Measurements from ENCODE around the gene PPIG. TPM values are rescaled to one million over a fixed set of nuclear protein-coding genes. Genes with fewer than 3 reads are reported as not detected.

The PPIG gene
- total RNA-seq, 1 donor from 2014 or later: 24.7 TPM

DNA sequence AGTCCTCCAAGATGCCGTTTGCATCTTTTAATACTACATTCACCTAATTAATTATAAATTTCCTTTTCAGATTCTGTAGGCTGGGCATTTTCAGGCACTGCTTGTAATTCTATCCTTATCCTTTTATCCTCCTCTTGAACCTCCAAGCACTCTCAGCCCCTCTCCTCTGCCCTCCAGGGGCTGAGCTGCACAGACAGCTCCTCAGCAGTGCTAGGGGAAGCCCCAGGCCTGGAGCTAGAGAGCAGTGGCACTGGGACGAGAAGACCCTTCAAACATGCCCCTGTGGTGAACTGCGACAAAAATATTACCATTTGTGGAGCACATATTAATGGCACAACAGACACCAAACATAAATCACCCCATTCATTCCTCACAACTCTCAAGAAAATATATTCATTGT is 77.1 kb downstream of the PPIG start:
- TF ChIP-seq, protein P1, sequence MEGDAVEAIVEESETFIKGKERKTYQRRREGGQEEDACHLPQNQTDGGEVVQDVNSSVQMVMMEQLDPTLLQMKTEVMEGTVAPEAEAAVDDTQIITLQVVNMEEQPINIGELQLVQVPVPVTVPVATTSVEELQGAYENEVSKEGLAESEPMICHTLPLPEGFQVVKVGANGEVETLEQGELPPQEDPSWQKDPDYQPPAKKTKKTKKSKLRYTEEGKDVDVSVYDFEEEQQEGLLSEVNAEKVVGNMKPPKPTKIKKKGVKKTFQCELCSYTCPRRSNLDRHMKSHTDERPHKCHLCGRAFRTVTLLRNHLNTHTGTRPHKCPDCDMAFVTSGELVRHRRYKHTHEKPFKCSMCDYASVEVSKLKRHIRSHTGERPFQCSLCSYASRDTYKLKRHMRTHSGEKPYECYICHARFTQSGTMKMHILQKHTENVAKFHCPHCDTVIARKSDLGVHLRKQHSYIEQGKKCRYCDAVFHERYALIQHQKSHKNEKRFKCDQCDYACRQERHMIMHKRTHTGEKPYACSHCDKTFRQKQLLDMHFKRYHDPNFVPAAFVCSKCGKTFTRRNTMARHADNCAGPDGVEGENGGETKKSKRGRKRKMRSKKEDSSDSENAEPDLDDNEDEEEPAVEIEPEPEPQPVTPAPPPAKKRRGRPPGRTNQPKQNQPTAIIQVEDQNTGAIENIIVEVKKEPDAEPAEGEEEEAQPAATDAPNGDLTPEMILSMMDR (IDR thresholded peaks at IDR 0.05; ENCODE audit: insufficient read depth, low read length, poor library complexity, severe bottlenecking): no peak
- no peaks in the 10 kb centered on the region for H3K36me3 ChIP-seq (ENCODE audit: control insufficient read depth, insufficient read depth, low read length)
- no peak for DNase-seq (ENCODE audit: low read depth)
- no peak overlapping the region for H3K4me3 ChIP-seq (ENCODE audit: low read depth, low read length)
- H3K27me3 ChIP-seq (ENCODE audit: control insufficient read depth, insufficient read depth, low read length): no peaks in the 10 kb centered on the region

GRCh38 chr2:169662744-169663143 is 78.6 kb downstream of the PPIG start:
- H3K36me3 ChIP-seq (ENCODE audit: control insufficient read depth, insufficient read depth, low read length): no peaks in the 10 kb centered on the region
- TF ChIP-seq, protein P1 (IDR thresholded peaks at IDR 0.05; ENCODE audit: insufficient read depth, low read length, poor library complexity, severe bottlenecking): no peak

GRCh38 chr2:169663247-169663646 is 79.1 kb downstream of the PPIG start:
- TF ChIP-seq, protein P1 (IDR thresholded peaks at IDR 0.05; ENCODE audit: insufficient read depth, low read length, poor library complexity, severe bottlenecking): no peak
- Histone ChIP-seq H3K36me3 (ENCODE audit: control insufficient read depth, insufficient read depth, low read length) (no peaks in the 10 kb centered on the region), H3K27me3 (ENCODE audit: control insufficient read depth, insufficient read depth, low read length) (no peaks in the 10 kb centered on the region), H3K4me3 (ENCODE audit: low read depth, low read length) (no peak overlapping the region)
- DNase-seq (ENCODE audit: low read depth): no peak

More at GRCh38 chr2:169662744-169663143, 78.6 kb downstream of the PPIG start:
- Histone ChIP-seq H3K4me3 (ENCODE audit: low read depth, low read length) (no peak overlapping the region), H3K27me3 (ENCODE audit: control insufficient read depth, insufficient read depth, low read length) (no peaks in the 10 kb centered on the region)
- DNase-seq (ENCODE audit: low read depth): no peak

- Histone ChIP-seq H3K36me3 (ENCODE audit: control insufficient read depth, insufficient read depth, low read length) (no peaks in the 10 kb centered on the region), H3K4me3 (ENCODE audit: low read depth, low read length) (no peak overlapping the region), H3K27me3 (ENCODE audit: control insufficient read depth, insufficient read depth, low read length) (no peaks in the 10 kb centered on the region)
- TF ChIP-seq, protein P1 (IDR thresholded peaks at IDR 0.05; ENCODE audit: insufficient read depth, low read length, poor library complexity, severe bottlenecking): no peak
- no peak for DNase-seq (ENCODE audit: low read depth)
These were observed 80.4 kb downstream of the PPIG start for GRCh38 chr2:169664600-169664977.

DNA sequence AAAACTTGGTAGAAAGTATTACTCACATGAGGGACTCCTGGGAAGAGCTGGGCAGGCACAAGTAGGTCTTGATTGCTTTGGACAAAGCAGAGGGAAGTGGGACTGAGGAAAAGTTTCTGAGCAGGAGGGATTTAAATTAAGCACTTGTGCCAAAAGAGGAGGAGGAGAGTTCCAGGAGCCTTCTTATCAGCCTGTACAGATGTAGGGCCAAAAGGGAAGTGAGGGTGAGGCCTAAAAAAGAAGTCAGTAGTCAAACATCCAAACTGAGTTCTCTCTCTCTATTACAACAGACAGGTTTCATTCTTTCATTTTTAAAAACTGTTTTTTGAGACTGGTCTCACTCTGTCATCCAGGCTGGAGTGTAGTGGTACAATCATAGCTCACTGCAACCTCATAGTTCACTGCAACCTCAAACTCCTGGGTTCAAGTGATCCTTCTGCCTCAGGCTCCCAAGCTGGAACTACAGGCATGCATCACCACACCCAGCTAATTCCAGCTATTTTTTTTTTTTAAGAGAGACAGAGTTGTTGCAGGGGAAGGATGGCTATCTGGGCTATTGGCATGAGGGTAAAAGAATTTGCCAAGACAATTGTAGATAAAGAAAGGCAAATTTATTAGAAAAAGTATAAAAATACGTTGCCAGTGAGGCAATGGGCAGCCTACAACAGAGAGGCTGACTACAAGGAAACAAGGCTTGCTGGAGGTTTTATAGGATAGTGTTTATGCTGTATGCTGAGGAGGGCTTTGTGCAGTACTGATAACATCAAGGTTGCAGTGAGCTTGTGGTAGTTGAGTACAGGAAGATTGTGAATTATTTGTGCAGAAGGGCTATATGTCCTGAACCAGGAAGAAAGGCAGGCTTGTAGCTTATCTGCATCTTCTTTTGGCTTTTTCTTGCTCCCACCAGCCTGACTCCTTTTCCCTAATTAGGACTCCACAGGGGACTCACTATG is 81.1 kb downstream of the PPIG start:
- Histone ChIP-seq H3K36me3 (ENCODE audit: control insufficient read depth, insufficient read depth, low read length) (no peaks in the 10 kb centered on the region), H3K4me3 (ENCODE audit: low read depth, low read length) (no peak overlapping the region), H3K27me3 (ENCODE audit: control insufficient read depth, insufficient read depth, low read length) (no peaks in the 10 kb centered on the region)
- DNase-seq (ENCODE audit: low read depth): no peak
- TF ChIP-seq, protein P1 (IDR thresholded peaks at IDR 0.05; ENCODE audit: insufficient read depth, low read length, poor library complexity, severe bottlenecking): no peak
